HG03558 (cell line): ENCODE data around the gene MTMR2.

Experiments used
- ATAC-seq: cut with Tn5 transposase; IDR thresholded peaks from one replicate; pipeline ENCODE4 v1.9.1; 2021; ENCODE audit warnings: moderate number of reproducible peaks; ENCODE audit not compliant: unreplicated experiment; ENCODE audit errors: extremely low read depth

MTMR2 gene

GRCh38 chr11:95790123-95790932, 133.6 kb downstream of the MTMR2 start, which contains the start of gene CEP57:
CEP57 (plus strand) TSS chr11:95790498; CDS start chr11:95790699, 201 bp downstream.
- ATAC-seq = peak; percentile 52

- ATAC-seq = peak; percentile 61
These were observed 134.3 kb downstream of the MTMR2 start, which contains the start of gene FAM76B for GRCh38 chr11:95789506-95790122. FAM76B (minus strand) TSS chr11:95789782; CDS start chr11:95789478, 304 bp downstream.

GRCh38 chr11:95788921-95789505, 134.9 kb downstream of the MTMR2 start:
- no peak for ATAC-seq
